K562 (cell line): ENCODE measurements around the gene NEDD4L. TPM values are rescaled to one million over a fixed set of nuclear protein-coding genes. Genes with fewer than 3 reads are reported as not detected.

Experiments
- ATAC-seq: fragments of 200-7000 bp; cut with Tn5 transposase; 3 replicates; pipeline ENCODE4 v1.9.1; 2020; ENCODE audit warnings: moderate library complexity
- BruUV-seq: library from RNA; stranded (reverse); fragments of 400-500 nt; replicated peaks from 2 replicates; lab custom pipeline; 2021; lab: Mats Ljungman, UMichigan
- CTCF ChIA-PET: fragments of 300-600 bp; formaldehyde crosslinking; extraction: SDS; loops from one replicate; lab custom pipeline; 2021; ENCODE audit warnings: low intra/inter-chr PET ratio; lab: Yijun Ruan, JAX
- POLR2A ChIA-PET: fragments of 300-600, 350-650 bp; sonication (Branson Sonifier 250); formaldehyde crosslinking; extraction: SDS; loops from one replicate; lab custom pipeline; 2021; ENCODE audit warnings: antibody characterized with exemption, inconsistent platforms; lab: Yijun Ruan, JAX
- DNase-seq, 4 experiments: peaks; one replicate each; pipeline versions ENCODE4 v3.0.0 to v3.0.0-alpha.2; 2011 to 2018; ENCODE audit warnings: low spot score in 3 of 4, mixed read lengths in 3 of 4; ENCODE audit errors: extremely low read depth in 1 of 4
- FAIRE-seq: peaks from 2 replicates; lab custom pipeline; 2011; peaks lifted over from hg19 to GRCh38; lab: Jason Lieb, UNC
- H2AFZ ChIP-seq: 2 replicates; pipeline ENCODE4 v1.6.0; 2011; ENCODE audit warnings: low read depth, low read length, control low read depth, inconsistent platforms
- H3K27ac ChIP-seq: fragments of 200-600 bp; 3 replicates; pipeline ENCODE4 v1.8.0; 2011; ENCODE audit warnings: low read depth, mild to moderate bottlenecking, control low read depth, inconsistent platforms, low read length, moderate library complexity, mixed read lengths; ENCODE audit errors: extremely low read depth
- H3K27me3 ChIP-seq, 2 experiments: fragments of 300-600 bp in 1 of 2; 2 replicates in 1 of 2; 3 replicates in 1 of 2; pipeline versions ENCODE4 v1.6.0 to v1.8.0; 2011; ENCODE audit warnings: inconsistent platforms in 2 of 2, low read length in 2 of 2, mild to moderate bottlenecking in 1 of 2, mixed read lengths in 1 of 2, moderate library complexity in 1 of 2; ENCODE audit not compliant: control insufficient read depth in 2 of 2, insufficient read depth in 2 of 2
- H3K36me3 ChIP-seq: fragments of 300-600 bp; 3 replicates; pipeline ENCODE4 v1.8.0; 2011; ENCODE audit warnings: mild to moderate bottlenecking, low read length, inconsistent platforms; ENCODE audit not compliant: control insufficient read depth, insufficient read depth
- H3K4me1 ChIP-seq, 2 experiments: fragments of 200-600 bp in 1 of 2; replicated peaks in 1 of 2; 2 replicates in 1 of 2; 3 replicates in 1 of 2; pipeline versions ENCODE4 v1.5.1 to v1.8.0; 2011; ENCODE audit warnings: inconsistent platforms in 2 of 2, low read length in 2 of 2, mild to moderate bottlenecking in 1 of 2, mixed read lengths in 1 of 2, moderate library complexity in 1 of 2; ENCODE audit not compliant: control insufficient read depth in 2 of 2, insufficient read depth in 2 of 2
- H3K4me2 ChIP-seq: 2 replicates; pipeline ENCODE4 v1.6.1; 2011; ENCODE audit warnings: low read length, control low read depth, inconsistent platforms, mixed read lengths; ENCODE audit not compliant: insufficient read depth
- H3K4me3 ChIP-seq: fragments of 200-600 bp; sonication (generic), shearing (Covaris generic); 2 replicates; pipeline ENCODE4 v1.5.1; 2016; ENCODE audit warnings: control low read depth, inconsistent platforms
- H3K79me2 ChIP-seq: fragments of 200-600 bp; 3 replicates; pipeline ENCODE4 v1.8.0; 2011; ENCODE audit warnings: low read length, inconsistent platforms; ENCODE audit not compliant: control insufficient read depth, insufficient read depth
- H3K9ac ChIP-seq, 2 experiments: 2 replicates each; pipeline versions ENCODE4 v1.6.0 to v1.6.1; 2011; ENCODE audit warnings: low read depth in 2 of 2, low read length in 2 of 2, control low read depth in 1 of 2, inconsistent platforms in 1 of 2, mild to moderate bottlenecking in 1 of 2, mixed read lengths in 1 of 2; ENCODE audit not compliant: insufficient read depth in 1 of 2
- H3K9me1 ChIP-seq: one replicate; pipeline ENCODE4 v1.6.0; 2011; ENCODE audit warnings: inconsistent platforms, mild to moderate bottlenecking, low read length, moderate library complexity; ENCODE audit not compliant: control insufficient read depth, insufficient read depth
- H3K9me3 ChIP-seq: replicated peaks from 2 replicates; pipeline ENCODE4 v1.5.1; 2011; ENCODE audit warnings: low read depth, low read length, inconsistent platforms; ENCODE audit not compliant: control insufficient read depth, insufficient read depth
- H4K20me1 ChIP-seq: replicated peaks from 2 replicates; pipeline ENCODE4 v1.6.1; 2011; ENCODE audit warnings: low read length, inconsistent platforms, mixed read lengths; ENCODE audit not compliant: control insufficient read depth, insufficient read depth
- ELK3 ChIP-seq: fragments of 450-650 bp; formaldehyde crosslinking; IDR thresholded peaks from 2 replicates; pipeline ENCODE4 v1.4.0; 2020; ENCODE audit warnings: mild to moderate bottlenecking
- FOXM1 ChIP-seq, 2 experiments: fragments of 450-650 bp in 1 of 2; sonication (generic) in 1 of 2; formaldehyde crosslinking in 1 of 2; IDR thresholded peaks; 2 replicates each; pipeline versions ENCODE4 v1.6.1 to v1.9.0; 2017 to 2022; ENCODE audit warnings: low read depth in 2 of 2, mild to moderate bottlenecking in 2 of 2, missing genetic modification reagents in 1 of 2, moderate library complexity in 1 of 2
- HSF4 ChIP-seq: fragments of 250-450 bp; sonication (Bioruptor Pico); IDR thresholded peaks from 2 replicates; pipeline ENCODE4 v2.1.2; 2022; ENCODE audit warnings: mild to moderate bottlenecking, moderate library complexity, borderline replicate concordance
- IRF2 ChIP-seq: sonication (generic); formaldehyde crosslinking; IDR thresholded peaks from 2 replicates; pipeline ENCODE4 v1.8.1; 2022; ENCODE audit warnings: mild to moderate bottlenecking, missing genetic modification reagents
- LCOR ChIP-seq: sonication (generic); formaldehyde crosslinking; IDR thresholded peaks from 2 replicates; pipeline ENCODE4 v1.8.0; 2022; ENCODE audit warnings: mild to moderate bottlenecking, missing genetic modification reagents
- NCOA2 ChIP-seq, 2 experiments: fragments of 450-650 bp; IDR thresholded peaks; 2 replicates each; pipeline ENCODE4 v1.6.1; 2018; ENCODE audit warnings: mild to moderate bottlenecking in 2 of 2, moderate library complexity in 1 of 2; ENCODE audit not compliant: partially characterized antibody in 2 of 2
- NFIC ChIP-seq: fragments of 450-650 bp; IDR thresholded peaks from 2 replicates; pipeline ENCODE4 v1.6.1; 2017; ENCODE audit warnings: mild to moderate bottlenecking, inconsistent platforms
- NFRKB ChIP-seq: fragments of 450-650 bp; IDR thresholded peaks from 2 replicates; pipeline ENCODE4 v1.6.1; 2016; ENCODE audit warnings: low read depth
- POLR2A ChIP-seq: fragments of 450-650 bp; conservative IDR thresholded peaks from 2 replicates; pipeline ENCODE4 v1.6.1; 2016
- RBM25 ChIP-seq: fragments of 200-400 bp; formaldehyde crosslinking; IDR thresholded peaks from 2 replicates; pipeline ENCODE4 v1.6.1; 2018; ENCODE audit warnings: low read length, low read depth, moderate library complexity; ENCODE audit not compliant: severe bottlenecking
- SNAPC5 ChIP-seq: fragments of 250-450 bp; sonication (Bioruptor Pico); IDR thresholded peaks from 2 replicates; pipeline ENCODE4 v1.8.0; 2021; ENCODE audit warnings: moderate library complexity, mild to moderate bottlenecking, inconsistent platforms
- SRSF7 ChIP-seq: fragments of 200-400 bp; formaldehyde crosslinking; optimal IDR thresholded peaks from 2 replicates; pipeline ENCODE3; 2017; ENCODE audit warnings: mild to moderate bottlenecking, low read depth, low read length
- STAT5A ChIP-seq: IDR thresholded peaks from 2 replicates; pipeline ENCODE4 v1.6.1; 2012; ENCODE audit warnings: low read length, inconsistent platforms, borderline replicate concordance
- SUPT5H ChIP-seq: fragments of 450-650 bp; IDR thresholded peaks from 2 replicates; pipeline ENCODE4 v1.6.1; 2016
- USF2 ChIP-seq: sonication (generic); formaldehyde crosslinking; IDR thresholded peaks from 2 replicates; pipeline ENCODE4 v1.5.0; 2020; ENCODE audit warnings: missing genetic modification reagents
- ZNF41 ChIP-seq: fragments of 250-450 bp; sonication (Bioruptor Pico); conservative IDR thresholded peaks from 2 replicates; pipeline ENCODE4 v1.4.0; 2020; ENCODE audit warnings: mild to moderate bottlenecking
- ZNF695 ChIP-seq: fragments of 450-650 bp; formaldehyde crosslinking; IDR thresholded peaks from 2 replicates; pipeline ENCODE4 v1.4.0; 2020; ENCODE audit warnings: mild to moderate bottlenecking, moderate library complexity
- WGBS: fragments of 100-300 bp; shearing (Covaris generic); methylation state at CpG from one replicate; pipeline ENCODE4 v1.1.6; 2016; ENCODE audit warnings: low coverage, mixed read lengths; ENCODE audit not compliant: insufficient coverage; ENCODE audit errors: missing lambda C conversion rate; 5-methylcytosine and 5-hydroxymethylcytosine counted together
- in situ Hi-C: fragments of 300-500 bp; cut with MboI; formaldehyde crosslinking; loops from 4 replicates; pipeline ENCODE4 v1.15.0; 2018; ENCODE audit warnings: inconsistent platforms, mixed read lengths
- intact Hi-C: fragments of 100-400 bp; cut with micrococcal nuclease; formaldehyde crosslinking; loops from 2 replicates; pipeline ENCODE4 v1.14.2; 2022
- polyA plus RNA-seq, 8 experiments: library from polyadenylated mRNA; depleted of rRNA in 4 of 8; stranded (reverse) in 5 of 8; unstranded in 3 of 8; fragments of >200 nt; fragmentation: Nextera tagmentation in 2 of 8; fragmentation: Illumina TruSeq in 1 of 8; extraction: Ambion mirVana in 2 of 8; extraction: Trizol in 1 of 8; gene quantifications; 2 replicates each; pipeline versions ENCODE4 v1.2.1 to v1.2.3, GENCODE V29; 2011 to 2014; ENCODE audit warnings: inconsistent platforms in 1 of 8, missing spikeins in 1 of 8
- total RNA-seq, 7 experiments: library from RNA; depleted of rRNA in 6 of 7; stranded (reverse); fragments of >200 nt in 6 of 7; fragmentation: Illumina TruSeq in 2 of 7; extraction: Trizol in 2 of 7; gene quantifications; 2 replicates each; pipeline versions ENCODE4 v1.2.1 to v1.2.3, GENCODE V29; 2011 to 2021; ENCODE audit warnings: low replicate concordance in 1 of 7

The NEDD4L gene
- total and polyA plus RNA-seq, 9 of the 15 experiments (the other 6 are each of a cell fraction or from before 2014, with no cell fraction given), result 8.1 to 33.4 (median 19.9) TPM

- TF ChIP-seq ZNF695, result no peak
- TF ChIP-seq, all 486 proteins: peak for 0
These were observed 16.2 kb downstream of the NEDD4L start (continued) for GRCh38 chr18:58060254-58060653.

- ATAC-seq (no peak), DNase-seq (no peak), FAIRE-seq (no peak)
- WGBS, result 59% methylated on average over 3 of the region's 3 CpGs
- Histone ChIP-seq H3K27ac (no peak overlapping the region), H3K27me3 (no peaks in the 10 kb centered on the region), H2AFZ (no peak overlapping the region), H3K4me1 (peaks cover 5 to 25% of the 10 kb centered on the region in 2 experiments; a peak in 3 of 5 replicates), H3K4me2 (no peak overlapping the region), H3K36me3 (no peaks in the 10 kb centered on the region), H3K79me2 (peaks cover 26% of the 10 kb centered on the region)
- CTCF ChIA-PET, result no interaction called here
- TF ChIP-seq POLR2A, result no peak
- TF ChIP-seq SUPT5H, result no peak
- TF ChIP-seq ZNF41, result no peak
- TF ChIP-seq NCOA2 (IDR thresholded peaks at IDR 0.05; ENCODE audit: partially characterized antibody in 2 of 2), result no peak
- TF ChIP-seq IRF2 (CRISPR knock-in tag), result no peak
- no peak for TF ChIP-seq HSF4
- no peak for TF ChIP-seq STAT5A
- TF ChIP-seq RBM25, result no peak
- TF ChIP-seq NFRKB, result no peak
- TF ChIP-seq LCOR (CRISPR knock-in tag), result no peak
- TF ChIP-seq SNAPC5 (CRISPR knock-in tag), result no peak
- no peak for TF ChIP-seq ELK3 (CRISPR knock-in tag)
- TF ChIP-seq USF2, result no peak
- no peak for TF ChIP-seq FOXM1 (IDR thresholded peaks at IDR 0.05; ENCODE audit: low read depth)
- no peak for TF ChIP-seq FOXM1 (CRISPR knock-in tag; IDR thresholded peaks at IDR 0.05; ENCODE audit: low read depth)
- TF ChIP-seq NFIC, result no peak
- TF ChIP-seq SRSF7, result no peak
- TF ChIP-seq, all 486 proteins: peak for 0
- Histone ChIP-seq H3K9me1 (no peaks in the 10 kb centered on the region), H4K20me1 (peaks cover 3% of the 10 kb centered on the region; the same call in 1 of the 2 replicates), H3K4me3 (no peak overlapping the region), H3K9me3 (no peaks in the 10 kb centered on the region), H3K9ac (no peak overlapping the region)
- POLR2A ChIA-PET, result interaction anchor here (1.6 kb wide), 1 partner anchor 12 kb away, joined by 3 read pairs; no protein-coding TSS in a partner anchor
- no TSS peak for BruUV-seq
- intact Hi-C loops (no loop called here), in situ Hi-C loops (no loop called here)
These were observed 17.3 kb downstream of the NEDD4L start for GRCh38 chr18:58061349-58061748.
